Ramos (cell line): ENCODE results near the gene LMF1.
"Not testable (repeated sequence)": the region's sequence is repeated elsewhere in the genome, so short reads cannot be mapped to it uniquely, and the experiment has no call there.

Source experiments
- in situ Hi-C: fragments of 300-500 bp; cut with MboI; formaldehyde crosslinking; loops from one replicate; pipeline ENCODE4 v1.14.3; 2022; ENCODE audit warnings: low sequenced_read_pairs; ENCODE audit not compliant: unreplicated experiment

Gene LMF1

GRCh38 chr16:973366-973765 lies 2.6 kb upstream of the LMF1 start:
- in situ Hi-C loops, result no loop called here

GRCh38 chr16:972316-973002 lies 1.7 kb upstream of the LMF1 start:
- in situ Hi-C loops, result no loop called here

- in situ Hi-C loops, result no loop called here
Observed at GRCh38 chr16:971981-972315, 1.2 kb upstream of the LMF1 start.

DNA sequence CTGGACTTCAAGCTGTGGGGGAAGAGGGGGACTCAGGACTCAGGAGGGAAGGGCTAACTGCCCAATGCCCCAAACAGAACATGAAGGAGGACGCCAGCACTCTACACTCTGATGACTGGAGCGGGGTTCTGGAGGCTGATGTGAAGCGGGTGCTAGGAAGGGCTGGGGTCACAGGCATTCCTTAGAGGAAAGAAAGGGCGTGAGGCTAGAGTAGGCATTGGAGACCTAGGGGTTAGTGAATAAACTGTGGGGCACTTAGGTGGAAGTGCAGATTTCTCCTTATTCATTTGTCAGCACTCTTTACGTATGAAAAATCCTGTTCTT lies 760 bp upstream of the LMF1 start:
- in situ Hi-C loops, result no loop called here

GRCh38 chr16:970386-970765 lies 408 bp downstream of the LMF1 start:
- in situ Hi-C loops, result no loop called here

- in situ Hi-C loops, result no loop called here
Observed at GRCh38 chr16:969508-970385, 1.0 kb downstream of the LMF1 start.

DNA sequence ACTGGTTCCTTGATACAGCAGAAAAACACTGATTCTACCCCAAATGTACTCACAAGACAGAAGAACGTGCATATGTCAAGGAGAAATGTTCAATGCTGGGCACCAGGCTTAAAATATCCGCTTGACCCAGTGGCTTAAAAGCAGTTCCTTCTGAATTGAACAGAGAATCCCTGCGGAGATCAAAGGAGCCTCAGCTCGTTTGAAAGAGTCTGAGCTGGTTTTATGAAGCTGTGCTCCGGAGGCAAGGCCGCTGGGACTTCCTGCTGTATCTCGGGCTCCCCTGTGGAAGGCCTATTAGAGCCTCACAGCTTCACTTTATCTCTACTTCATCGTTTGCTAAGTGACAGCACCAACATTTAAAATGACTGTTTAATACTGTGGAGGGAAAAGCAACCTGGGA lies 2.2 kb downstream of the LMF1 start:
- in situ Hi-C loops, result no loop called here

DNA sequence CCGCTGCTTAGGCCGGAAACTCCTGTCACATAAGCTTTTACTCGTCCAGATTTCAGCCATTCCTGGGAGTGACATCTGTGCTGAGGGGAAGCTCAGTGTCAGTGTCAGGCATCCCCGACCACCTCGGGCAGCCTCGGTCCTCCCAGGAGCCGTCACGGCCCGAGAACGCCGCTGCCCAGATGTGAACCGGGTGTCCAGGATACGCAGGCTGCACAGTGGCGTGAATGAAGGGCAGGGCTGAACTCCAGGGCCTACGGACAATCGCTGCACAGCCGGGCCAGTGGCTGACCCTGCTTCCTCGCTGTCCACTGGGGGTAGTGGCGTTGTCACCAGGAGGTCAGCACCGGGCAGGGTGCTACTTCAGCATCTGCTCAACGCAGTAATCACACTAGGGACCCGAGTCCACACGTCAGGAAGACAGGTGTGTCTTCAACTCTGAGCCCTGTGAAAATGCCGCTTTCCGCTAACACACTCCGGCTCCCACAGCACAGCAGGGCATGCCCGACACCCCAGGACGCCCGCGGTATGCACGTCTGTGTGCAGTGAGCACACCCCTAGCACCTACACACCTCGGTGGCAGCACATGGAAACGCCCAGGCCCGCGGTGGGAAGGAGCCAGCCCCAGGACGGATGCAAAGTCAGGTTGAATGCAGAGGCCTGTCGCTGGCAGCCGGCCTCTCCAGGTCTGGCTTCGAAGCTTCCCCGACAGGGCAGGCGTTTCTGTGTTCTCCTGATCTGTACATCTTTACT lies 3.1 kb downstream of the LMF1 start:
- in situ Hi-C loops, result no loop called here

DNA sequence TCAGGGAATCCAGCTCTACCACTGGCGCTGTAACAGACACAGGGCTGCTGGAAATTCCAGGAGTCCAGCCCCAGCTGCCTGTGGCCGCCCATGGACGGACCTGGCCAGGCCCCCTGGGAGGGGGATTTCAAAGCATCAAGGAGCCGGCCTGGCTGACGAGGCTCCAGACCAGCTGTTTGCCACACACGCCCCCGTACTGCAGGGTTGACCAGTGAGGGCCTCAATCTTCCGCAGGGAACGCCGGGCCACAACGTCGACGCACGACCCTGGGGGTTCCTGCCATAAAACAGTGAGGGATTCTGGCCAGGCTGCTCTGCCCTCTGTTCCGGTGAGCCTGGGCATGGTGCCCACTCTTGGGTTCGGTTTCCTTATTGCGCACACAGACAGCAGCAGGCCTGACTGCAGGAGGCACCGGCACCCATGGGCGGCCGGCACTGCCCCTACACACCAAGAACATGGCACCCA lies 3.7 kb downstream of the LMF1 start:
- in situ Hi-C loops, result no loop called here

GRCh38 chr16:966505-966904 lies 4.3 kb downstream of the LMF1 start:
- in situ Hi-C loops, result no loop called here

GRCh38 chr16:966035-966434 lies 4.7 kb downstream of the LMF1 start:
- in situ Hi-C loops, result no loop called here

DNA sequence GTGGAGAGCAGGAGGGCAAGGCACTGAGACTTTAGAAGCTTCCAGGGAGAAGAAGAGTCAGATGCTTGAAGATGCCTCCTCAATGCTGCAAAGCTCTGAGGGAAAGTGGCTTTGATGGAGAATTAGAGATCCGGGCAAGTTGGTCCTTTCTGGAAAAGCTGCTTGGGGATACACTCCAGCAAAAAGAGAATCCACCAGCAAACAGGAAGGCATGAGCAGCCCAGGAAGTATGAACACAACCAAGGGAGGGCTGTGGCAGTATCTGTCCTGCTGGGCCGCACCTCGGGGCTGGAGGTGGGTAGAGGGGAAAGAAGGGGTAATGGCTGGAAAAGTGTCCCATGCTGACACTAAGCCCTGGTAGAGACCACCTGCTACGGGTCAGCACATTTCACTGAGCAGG lies 5.3 kb downstream of the LMF1 start:
- in situ Hi-C loops, result no loop called here

- in situ Hi-C loops, result no loop called here
Observed at GRCh38 chr16:965036-965395, 5.8 kb downstream of the LMF1 start.

- in situ Hi-C loops, result no loop called here
Observed at GRCh38 chr16:964356-965035, 6.3 kb downstream of the LMF1 start.

DNA sequence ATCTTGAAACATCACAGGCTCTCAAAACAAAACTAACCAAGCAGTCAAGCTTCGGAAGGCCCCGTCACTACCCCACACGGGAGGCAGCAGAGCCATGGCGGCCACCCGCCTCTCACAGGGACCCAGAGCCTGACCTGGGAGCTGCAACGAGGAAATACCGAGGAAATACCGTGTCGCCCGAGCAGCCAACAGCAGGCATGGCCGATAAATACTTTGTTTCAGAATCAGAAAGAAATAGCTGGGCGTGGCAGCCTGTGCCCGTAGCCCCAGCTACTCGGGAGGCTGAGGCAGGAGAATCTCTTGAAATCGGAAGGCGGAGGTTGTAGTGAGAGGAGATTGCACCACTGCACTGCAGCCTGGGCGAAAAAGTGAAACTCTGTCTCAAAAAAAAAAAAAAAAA lies 6.9 kb downstream of the LMF1 start:
- in situ Hi-C loops, result no loop called here

- in situ Hi-C loops, result no loop called here
Observed at GRCh38 chr16:962901-963814, 7.6 kb downstream of the LMF1 start.

GRCh38 chr16:962366-962765 lies 8.4 kb downstream of the LMF1 start:
- in situ Hi-C loops, result no loop called here

DNA sequence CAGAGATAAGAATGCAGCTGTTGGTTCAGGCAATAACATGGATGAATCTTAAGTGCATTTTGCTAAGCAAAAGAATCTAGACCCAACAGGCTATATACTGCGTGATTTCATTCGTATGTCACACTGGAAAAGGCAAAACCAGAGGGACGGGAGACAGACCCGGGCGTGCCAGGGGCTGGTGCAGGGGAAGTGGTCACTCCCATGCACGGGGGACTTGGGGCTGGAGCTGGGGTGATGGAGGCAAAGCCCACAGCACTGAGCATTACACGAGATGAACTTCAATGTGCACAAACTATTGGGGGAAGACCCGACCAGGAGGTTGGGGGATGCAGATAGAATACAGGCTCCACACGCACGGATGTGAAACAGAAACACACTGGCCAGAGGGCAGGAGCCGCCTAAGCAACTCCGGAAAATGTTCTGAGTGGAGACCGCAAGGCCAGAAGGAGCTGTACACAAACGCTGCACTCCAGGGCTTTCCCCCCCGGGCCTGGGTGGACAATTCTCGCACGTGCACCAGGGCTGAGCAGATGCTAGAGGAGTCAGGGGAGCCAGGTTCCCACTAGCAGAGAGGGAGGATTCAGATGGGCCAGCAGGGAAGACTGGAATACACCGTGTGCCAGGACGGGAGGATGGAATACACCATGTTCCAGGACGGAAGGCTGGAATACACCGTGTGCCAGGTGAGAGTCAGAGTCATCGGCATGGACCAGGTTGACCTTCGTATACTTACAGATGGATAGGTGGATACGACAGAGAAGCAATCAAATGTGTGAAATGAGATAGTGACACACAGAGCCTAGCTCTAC lies 11.3 kb downstream of the LMF1 start:
- in situ Hi-C loops, result no loop called here

DNA sequence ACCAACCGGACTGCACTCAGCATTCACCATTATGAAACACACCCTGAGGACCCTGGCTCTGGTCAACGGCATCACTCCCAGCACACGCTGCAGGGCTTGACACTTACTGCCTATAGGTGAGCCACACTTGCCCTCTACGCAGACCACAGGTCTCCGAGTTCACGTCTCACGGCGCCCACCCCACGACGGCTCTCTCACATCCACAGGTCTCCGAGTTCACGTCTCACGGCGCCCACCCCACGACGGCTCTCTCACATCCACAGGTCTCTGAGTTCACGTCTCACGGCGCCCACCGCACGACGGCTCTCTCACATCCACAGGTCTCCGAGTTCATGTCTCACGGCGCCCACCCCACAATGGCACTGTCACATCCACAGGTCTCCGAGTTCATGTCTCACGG lies 15.0 kb downstream of the LMF1 start:
- in situ Hi-C loops, result not testable (repeated sequence)
